ENCODE results near the gene HEATR9.

DNA sequence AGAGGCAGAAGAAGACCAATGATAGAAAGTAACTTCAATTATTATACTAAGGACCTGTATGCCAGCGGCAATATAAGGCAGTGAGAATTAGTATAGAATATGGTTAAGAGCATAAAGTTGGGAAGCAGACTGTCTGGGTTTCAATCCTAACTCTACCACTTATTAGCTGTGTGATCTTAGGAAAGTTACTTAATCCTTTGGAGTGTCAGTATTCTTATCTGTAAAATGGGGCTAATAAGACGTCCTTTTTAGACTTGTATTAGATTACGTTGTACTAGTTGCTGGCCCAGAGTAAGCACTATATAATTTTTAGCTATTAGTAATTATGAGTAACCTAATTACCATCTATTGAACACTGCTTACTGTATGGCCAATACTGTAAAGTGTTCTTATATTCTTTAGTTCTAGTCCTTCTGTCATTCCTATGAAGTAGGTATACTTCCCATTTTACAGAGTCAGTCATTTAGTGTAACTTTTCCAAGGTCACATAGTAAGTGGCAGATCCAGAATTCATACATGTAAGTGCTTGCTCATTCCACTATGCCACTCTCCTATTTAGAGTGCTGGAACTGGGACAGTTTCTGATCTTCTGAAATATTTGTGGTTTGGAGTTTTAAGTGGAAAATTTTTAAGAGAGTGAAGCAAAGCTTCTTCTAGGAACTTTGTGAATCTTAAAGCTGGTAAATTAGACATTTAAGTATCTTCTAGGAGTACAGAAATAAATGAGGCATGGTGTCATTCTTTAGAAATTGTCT lies 22.5 kb downstream of the HEATR9 start:
- TF ChIP-seq CTCF (IDR thresholded peaks at IDR 0.05; ENCODE audit: extremely low read depth in 1 of 2, insufficient read depth in 1 of 2, low read depth in 1 of 2, low read length in 2 of 2) = no peak
- TF ChIP-seq POLR2A (IDR thresholded peaks at IDR 0.05; ENCODE audit: low read depth, low read length) = no peak
- TF ChIP-seq POLR2AphosphoS5 (IDR thresholded peaks at IDR 0.05; ENCODE audit: insufficient read depth, low read depth, low read length) = no peak
- no peak for TF ChIP-seq JUN (IDR thresholded peaks at IDR 0.05; ENCODE audit: borderline replicate concordance, insufficient read depth, insufficient read length, low read depth)
- TF ChIP-seq MYC (IDR thresholded peaks at IDR 0.05; ENCODE audit: low read depth, low read length) = no peak
- TF ChIP-seq EZH2 (IDR thresholded peaks at IDR 0.05; ENCODE audit: borderline replicate concordance, low read depth, low read length, severe bottlenecking) = no peak
- TF ChIP-seq GATA2 (IDR thresholded peaks at IDR 0.05; ENCODE audit: insufficient read depth, insufficient read length, low read depth, low read length) = no peak
- TF ChIP-seq, protein P1, sequence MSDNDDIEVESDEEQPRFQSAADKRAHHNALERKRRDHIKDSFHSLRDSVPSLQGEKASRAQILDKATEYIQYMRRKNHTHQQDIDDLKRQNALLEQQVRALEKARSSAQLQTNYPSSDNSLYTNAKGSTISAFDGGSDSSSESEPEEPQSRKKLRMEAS (IDR thresholded peaks at IDR 0.05; ENCODE audit: insufficient read depth, insufficient read length) = no peak

Data from endothelial cell of umbilical vein (primary cell).